Measurements from ENCODE around the gene ITPR1.

- TF ChIP-seq POLR2A (IDR thresholded peaks at IDR 0.05) = no peak
- TF ChIP-seq, protein P1, sequence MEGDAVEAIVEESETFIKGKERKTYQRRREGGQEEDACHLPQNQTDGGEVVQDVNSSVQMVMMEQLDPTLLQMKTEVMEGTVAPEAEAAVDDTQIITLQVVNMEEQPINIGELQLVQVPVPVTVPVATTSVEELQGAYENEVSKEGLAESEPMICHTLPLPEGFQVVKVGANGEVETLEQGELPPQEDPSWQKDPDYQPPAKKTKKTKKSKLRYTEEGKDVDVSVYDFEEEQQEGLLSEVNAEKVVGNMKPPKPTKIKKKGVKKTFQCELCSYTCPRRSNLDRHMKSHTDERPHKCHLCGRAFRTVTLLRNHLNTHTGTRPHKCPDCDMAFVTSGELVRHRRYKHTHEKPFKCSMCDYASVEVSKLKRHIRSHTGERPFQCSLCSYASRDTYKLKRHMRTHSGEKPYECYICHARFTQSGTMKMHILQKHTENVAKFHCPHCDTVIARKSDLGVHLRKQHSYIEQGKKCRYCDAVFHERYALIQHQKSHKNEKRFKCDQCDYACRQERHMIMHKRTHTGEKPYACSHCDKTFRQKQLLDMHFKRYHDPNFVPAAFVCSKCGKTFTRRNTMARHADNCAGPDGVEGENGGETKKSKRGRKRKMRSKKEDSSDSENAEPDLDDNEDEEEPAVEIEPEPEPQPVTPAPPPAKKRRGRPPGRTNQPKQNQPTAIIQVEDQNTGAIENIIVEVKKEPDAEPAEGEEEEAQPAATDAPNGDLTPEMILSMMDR (IDR thresholded peaks at IDR 0.05) = no peak
Observed at GRCh38 chr3:4774531-4774930, 281.4 kb downstream of the ITPR1 start.
